Measurements from ENCODE around the gene SUSD3. TPM values are rescaled to one million over a fixed set of nuclear protein-coding genes. Genes with fewer than 3 reads are reported as not detected.

Gene SUSD3
- polyA plus RNA-seq, 3 donors = 10.5 to 24.6 (median 15.7) TPM

DNA sequence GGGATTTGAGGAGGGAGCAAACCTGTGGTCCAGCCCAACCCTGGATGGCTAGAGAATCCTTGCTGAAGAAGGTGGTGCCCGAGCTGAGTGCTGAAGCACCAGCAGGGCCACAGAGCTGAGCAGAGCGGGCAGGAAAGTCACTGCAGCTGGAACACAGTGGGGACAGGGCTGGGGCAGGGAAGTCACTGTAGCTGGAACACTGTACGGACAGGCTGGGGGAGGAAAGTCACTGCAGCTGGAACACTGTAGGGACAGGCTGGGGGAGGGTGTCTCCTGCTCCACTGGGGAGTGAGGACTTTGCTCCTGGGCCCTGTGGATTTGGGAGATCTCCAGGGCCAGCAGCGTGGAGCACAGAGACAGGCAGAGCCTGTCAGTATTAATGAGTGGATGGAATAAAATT is 9.0 kb upstream of the SUSD3 start:
- no peaks in the 10 kb centered on the region for H3K36me3 Mint-ChIP-seq
- intact Hi-C loops (cut with micrococcal nuclease) = no loop called here
- H3K27ac Mint-ChIP-seq = peak overlapping the region in 1 of 7 donors; percentile 68
- H4K20me1 ChIP-seq (ENCODE audit: insufficient read depth, low read length) = no peaks in the 10 kb centered on the region
- 98% methylated on average over 4 of the region's 4 CpGs for WGBS (ENCODE audit: insufficient coverage)
- H3K4me3 ChIP-seq (replicated peaks in 1 of 3; ENCODE audit: low read depth in 2 of 3, low read length in 3 of 3) = no peak overlapping the region
- no peaks in the 10 kb centered on the region for H3K79me2 ChIP-seq (ENCODE audit: insufficient read depth, low read length)
- TF ChIP-seq, protein P1, sequence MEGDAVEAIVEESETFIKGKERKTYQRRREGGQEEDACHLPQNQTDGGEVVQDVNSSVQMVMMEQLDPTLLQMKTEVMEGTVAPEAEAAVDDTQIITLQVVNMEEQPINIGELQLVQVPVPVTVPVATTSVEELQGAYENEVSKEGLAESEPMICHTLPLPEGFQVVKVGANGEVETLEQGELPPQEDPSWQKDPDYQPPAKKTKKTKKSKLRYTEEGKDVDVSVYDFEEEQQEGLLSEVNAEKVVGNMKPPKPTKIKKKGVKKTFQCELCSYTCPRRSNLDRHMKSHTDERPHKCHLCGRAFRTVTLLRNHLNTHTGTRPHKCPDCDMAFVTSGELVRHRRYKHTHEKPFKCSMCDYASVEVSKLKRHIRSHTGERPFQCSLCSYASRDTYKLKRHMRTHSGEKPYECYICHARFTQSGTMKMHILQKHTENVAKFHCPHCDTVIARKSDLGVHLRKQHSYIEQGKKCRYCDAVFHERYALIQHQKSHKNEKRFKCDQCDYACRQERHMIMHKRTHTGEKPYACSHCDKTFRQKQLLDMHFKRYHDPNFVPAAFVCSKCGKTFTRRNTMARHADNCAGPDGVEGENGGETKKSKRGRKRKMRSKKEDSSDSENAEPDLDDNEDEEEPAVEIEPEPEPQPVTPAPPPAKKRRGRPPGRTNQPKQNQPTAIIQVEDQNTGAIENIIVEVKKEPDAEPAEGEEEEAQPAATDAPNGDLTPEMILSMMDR (IDR thresholded peaks at IDR 0.05) = no peak
- peaks cover 0 to 5% (median 3%) of the 10 kb centered on the region in 3 donors for H3K27me3 Mint-ChIP-seq (ENCODE audit: low read depth in 3 of 3)
- H3K9me3 ChIP-seq (replicated peaks in 1 of 2; ENCODE audit: control insufficient read depth in 1 of 2, insufficient read depth in 1 of 2, low read length in 2 of 2) = peaks cover 0 to 7% of the 10 kb centered on the region in 2 donors
- peaks cover 42% of the 10 kb centered on the region for H3K4me1 Mint-ChIP-seq
- H3K9ac ChIP-seq (ENCODE audit: insufficient read depth, low read length, poor library complexity, severe bottlenecking) = no peak overlapping the region
- H3K4me2 ChIP-seq (replicated peaks; ENCODE audit: extremely low read depth, low read length, poor library complexity, severe bottlenecking) = no peak overlapping the region
- H3K4me1 ChIP-seq (ENCODE audit: control insufficient read depth in 1 of 2, insufficient read depth in 2 of 2, low read length in 2 of 2) = peaks cover 35 to 42% of the 10 kb centered on the region in 2 donors
- no peak overlapping the region for H3K27ac ChIP-seq (ENCODE audit: low read depth in 1 of 2, low read length in 2 of 2)
- H3K9me3 Mint-ChIP-seq = peaks cover 0 to 7% (median 5%) of the 10 kb centered on the region in 7 donors
- no peaks in the 10 kb centered on the region for H3K27me3 ChIP-seq (ENCODE audit: control insufficient read depth in 2 of 2, insufficient read depth in 2 of 2, low read length in 2 of 2)
- peak overlapping the region in 1 of 2 donors; percentile 11 for H3K4me3 Mint-ChIP-seq
- DNase-seq = no peak
- H3K36me3 ChIP-seq (replicated peaks in 1 of 2; ENCODE audit: control insufficient read depth in 1 of 2, insufficient read depth in 2 of 2, low read length in 2 of 2) = no peaks in the 10 kb centered on the region
- no peak overlapping the region for H2AFZ ChIP-seq (ENCODE audit: insufficient read depth, low read depth, low read length, poor library complexity, severe bottlenecking)

DNA sequence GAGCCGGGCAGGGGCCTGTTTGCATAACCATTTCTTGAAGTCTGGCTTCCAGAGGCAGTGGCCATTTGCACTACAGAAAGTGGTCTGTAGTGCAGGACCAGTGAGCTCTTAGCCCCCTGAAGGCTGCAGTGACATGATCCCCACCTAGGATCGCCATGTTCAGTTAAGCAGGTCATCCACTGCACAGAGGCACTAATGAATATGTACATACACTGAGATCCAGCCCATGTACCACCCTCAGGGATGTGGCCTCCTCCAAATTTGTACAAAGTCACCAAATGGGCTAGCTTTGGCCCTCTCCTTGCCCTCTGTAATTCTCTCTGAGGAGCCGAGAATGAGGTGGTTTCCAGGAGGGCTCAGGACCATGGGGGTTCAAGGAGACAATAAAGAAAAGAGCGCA is 8.3 kb upstream of the SUSD3 start:
- no peak overlapping the region for H3K4me3 Mint-ChIP-seq
- H3K36me3 Mint-ChIP-seq = no peaks in the 10 kb centered on the region
- H2AFZ ChIP-seq (ENCODE audit: insufficient read depth, low read depth, low read length, poor library complexity, severe bottlenecking) = no peak overlapping the region
- H3K27ac Mint-ChIP-seq = no peak overlapping the region
- intact Hi-C loops (cut with micrococcal nuclease) = no loop called here
- H3K27ac ChIP-seq (ENCODE audit: low read depth in 1 of 2, low read length in 2 of 2) = no peak overlapping the region
- H3K36me3 ChIP-seq (replicated peaks in 1 of 2; ENCODE audit: control insufficient read depth in 1 of 2, insufficient read depth in 2 of 2, low read length in 2 of 2) = no peaks in the 10 kb centered on the region
- H3K4me1 ChIP-seq (ENCODE audit: control insufficient read depth in 1 of 2, insufficient read depth in 2 of 2, low read length in 2 of 2) = peaks cover 35 to 42% of the 10 kb centered on the region in 2 donors
- H3K4me3 ChIP-seq (replicated peaks in 1 of 3; ENCODE audit: low read depth in 2 of 3, low read length in 3 of 3) = no peak overlapping the region
- no peak overlapping the region for H3K9ac ChIP-seq (ENCODE audit: insufficient read depth, low read length, poor library complexity, severe bottlenecking)
- peaks cover 0 to 5% (median 4%) of the 10 kb centered on the region in 3 donors for H3K27me3 Mint-ChIP-seq (ENCODE audit: low read depth in 3 of 3)
- no peak overlapping the region for H3K4me2 ChIP-seq (replicated peaks; ENCODE audit: extremely low read depth, low read length, poor library complexity, severe bottlenecking)
- peaks cover 0 to 7% (median 5%) of the 10 kb centered on the region in 7 donors for H3K9me3 Mint-ChIP-seq
- WGBS (ENCODE audit: insufficient coverage) = 90% methylated on average over 1 of the region's 4 CpGs
- H3K79me2 ChIP-seq (ENCODE audit: insufficient read depth, low read length) = no peaks in the 10 kb centered on the region
- H3K4me1 Mint-ChIP-seq = peaks cover 44% of the 10 kb centered on the region
- peaks cover 0 to 7% of the 10 kb centered on the region in 2 donors for H3K9me3 ChIP-seq (replicated peaks in 1 of 2; ENCODE audit: control insufficient read depth in 1 of 2, insufficient read depth in 1 of 2, low read length in 2 of 2)
- no peaks in the 10 kb centered on the region for H4K20me1 ChIP-seq (ENCODE audit: insufficient read depth, low read length)
- no peaks in the 10 kb centered on the region for H3K27me3 ChIP-seq (ENCODE audit: control insufficient read depth in 2 of 2, insufficient read depth in 2 of 2, low read length in 2 of 2)
- DNase-seq = no peak
- TF ChIP-seq, protein P1 (IDR thresholded peaks at IDR 0.05) = no peak
